Body of pancreas (tissue), 4 donors: ENCODE measurements around the gene MSH6. TPM values are rescaled to one million over a fixed set of nuclear protein-coding genes. Genes with fewer than 3 reads are reported as not detected.
A peak's percentile ranks its signal among the peaks of the same experiment; 100 is the strongest.

ENCODE experiments used
- ATAC-seq: fragments of 150-250 bp; one replicate; pipeline ENCODE4 v1.9.1; 2016
- DNase-seq, 4 donors: peaks; one replicate each; pipeline ENCODE4 v3.0.0-alpha.2; 2019
- H3K27ac ChIP-seq, 4 donors: fragments of 200-600 bp; sonication (generic); 1 replicate in 3 of 4; 2 replicates in 1 of 4; pipeline versions ENCODE4 v1.5.1 to v1.6.1; 2016 to 2019; ENCODE audit warnings: mild to moderate bottlenecking in 1 of 4, mixed read lengths in 1 of 4, moderate library complexity in 1 of 4
- H3K27me3 ChIP-seq, 2 donors: fragments of 200-600 bp; sonication (generic); one replicate each; pipeline ENCODE4 v1.6.0; 2016; ENCODE audit warnings: mild to moderate bottlenecking in 1 of 2
- H3K36me3 ChIP-seq, 2 donors: fragments of 200-600 bp; sonication (generic); replicated peaks in 1 of 2; 2 replicates each; pipeline ENCODE4 v1.5.1; 2016; ENCODE audit warnings: low read depth in 2 of 2; ENCODE audit not compliant: insufficient read depth in 1 of 2
- H3K4me1 ChIP-seq: fragments of 200-600 bp; sonication (generic); one replicate; pipeline ENCODE4 v1.6.0; 2016
- H3K4me3 ChIP-seq, 2 donors: fragments of 200-600 bp; sonication (generic); 1 replicate in 1 of 2; 2 replicates in 1 of 2; pipeline ENCODE4 v1.5.1; 2016 to 2019
- H3K9me3 ChIP-seq, 3 donors: fragments of 200-600 bp; sonication (generic); 1 replicate in 2 of 3; 2 replicates in 1 of 3; pipeline ENCODE4 v1.5.1; 2016
- POLR2A ChIP-seq, 3 donors: fragments of 450-650 bp; IDR thresholded peaks; one replicate each; pipeline ENCODE4 v1.6.1; 2016; ENCODE audit warnings: antibody characterized with exemption in 3 of 3, mild to moderate bottlenecking in 2 of 3
- WGBS, 2 donors: methylation state at CpG; one replicate each; pipeline ENCODE4 v1.1.5; 2017; 5-methylcytosine and 5-hydroxymethylcytosine counted together
- intact Hi-C: fragments of 100-400 bp; cut with DNase I; formaldehyde crosslinking; loops from one replicate; pipeline ENCODE4 v1.15.1; 2023
- total RNA-seq, 2 donors: library from RNA; depleted of rRNA; stranded (reverse); fragments of >200 nt; gene quantifications; one replicate each; pipeline ENCODE4 v1.1.0, GENCODE V29; 2016
- TF ChIP-seq, protein P1 (sequence below), 7 experiments: fragments of 450-650 bp in 4 of 7; fragments of 200-600 bp in 3 of 7; sonication (generic) in 3 of 7; IDR thresholded peaks; one replicate each; pipeline ENCODE4 v1.5.1; 2016 to 2019; ENCODE audit warnings: antibody characterized with exemption in 7 of 7

Gene MSH6
- total RNA-seq, 2 donors from 2014 or later, result 12.2 to 15.8 TPM

DNA sequence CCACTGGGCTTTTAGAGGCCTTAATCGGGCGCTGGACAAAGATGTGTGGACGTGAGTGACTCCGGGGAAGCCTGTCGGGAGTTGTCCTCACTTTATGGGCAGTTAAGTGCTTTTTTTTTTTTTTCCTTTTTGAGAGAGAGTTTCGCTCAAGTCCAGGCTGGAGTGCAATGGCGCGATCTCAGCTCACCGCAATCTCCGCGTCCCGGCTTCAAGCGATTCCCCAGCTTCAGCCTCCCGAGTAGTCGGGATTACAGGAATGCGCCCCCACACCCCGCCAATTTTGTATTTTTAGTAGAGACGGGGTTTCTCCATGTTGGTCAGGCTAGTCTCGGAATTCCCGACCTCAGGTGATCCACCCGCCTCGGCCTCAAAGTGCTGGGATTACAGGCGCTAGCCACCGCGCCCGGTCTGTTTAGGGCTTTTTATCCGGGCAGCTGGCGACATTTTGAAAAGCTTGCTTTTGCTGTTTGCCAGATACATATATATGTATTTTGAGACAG is 1.5 kb downstream of the MSH6 start:
- ATAC-seq (no peak), DNase-seq (no peak)
- intact Hi-C loops, result no loop called here
- WGBS, 2 donors, result 44 to 52% methylated on average over 26 to 28 of the region's 28 CpGs
- Histone ChIP-seq H3K4me1 (peaks cover 23% of the 10 kb centered on the region), H3K27ac (peak overlapping the region; percentile 92 to 97 (median 94)), H3K4me3 (peak overlapping the region in 1 of 2 donors; percentile 77), H3K27me3 (no peaks in the 10 kb centered on the region), H3K9me3 (no peaks in the 10 kb centered on the region), H3K36me3 (no peaks in the 10 kb centered on the region)
- no peak for TF ChIP-seq POLR2A (IDR thresholded peaks at IDR 0.05)
- TF ChIP-seq, protein P1, sequence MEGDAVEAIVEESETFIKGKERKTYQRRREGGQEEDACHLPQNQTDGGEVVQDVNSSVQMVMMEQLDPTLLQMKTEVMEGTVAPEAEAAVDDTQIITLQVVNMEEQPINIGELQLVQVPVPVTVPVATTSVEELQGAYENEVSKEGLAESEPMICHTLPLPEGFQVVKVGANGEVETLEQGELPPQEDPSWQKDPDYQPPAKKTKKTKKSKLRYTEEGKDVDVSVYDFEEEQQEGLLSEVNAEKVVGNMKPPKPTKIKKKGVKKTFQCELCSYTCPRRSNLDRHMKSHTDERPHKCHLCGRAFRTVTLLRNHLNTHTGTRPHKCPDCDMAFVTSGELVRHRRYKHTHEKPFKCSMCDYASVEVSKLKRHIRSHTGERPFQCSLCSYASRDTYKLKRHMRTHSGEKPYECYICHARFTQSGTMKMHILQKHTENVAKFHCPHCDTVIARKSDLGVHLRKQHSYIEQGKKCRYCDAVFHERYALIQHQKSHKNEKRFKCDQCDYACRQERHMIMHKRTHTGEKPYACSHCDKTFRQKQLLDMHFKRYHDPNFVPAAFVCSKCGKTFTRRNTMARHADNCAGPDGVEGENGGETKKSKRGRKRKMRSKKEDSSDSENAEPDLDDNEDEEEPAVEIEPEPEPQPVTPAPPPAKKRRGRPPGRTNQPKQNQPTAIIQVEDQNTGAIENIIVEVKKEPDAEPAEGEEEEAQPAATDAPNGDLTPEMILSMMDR (IDR thresholded peaks at IDR 0.05), result no peak

DNA sequence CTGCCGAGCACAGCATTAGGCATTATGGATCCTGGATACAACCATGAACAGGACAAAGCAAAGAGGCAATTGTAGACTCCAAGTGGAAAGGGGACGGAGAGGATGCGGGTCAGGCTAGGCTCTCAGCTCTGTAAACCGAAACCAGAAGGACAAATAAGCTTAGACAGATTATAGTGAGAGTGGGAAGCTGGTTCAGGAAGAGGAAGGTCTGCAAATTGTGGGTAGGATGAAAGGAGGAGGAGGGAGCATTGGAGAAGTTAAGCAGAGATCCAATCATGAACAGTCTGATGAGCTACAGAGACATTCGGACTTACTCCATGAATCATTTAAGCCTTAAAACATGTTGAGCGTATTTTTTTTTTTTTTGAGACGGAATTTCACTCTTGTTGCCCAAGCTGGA is 3.0 kb downstream of the MSH6 start:
- Histone ChIP-seq H3K27ac (no peak overlapping the region), H3K4me3 (no peak overlapping the region), H3K4me1 (peaks cover 39% of the 10 kb centered on the region), H3K9me3 (no peaks in the 10 kb centered on the region), H3K27me3 (no peaks in the 10 kb centered on the region), H3K36me3 (no peaks in the 10 kb centered on the region)
- TF ChIP-seq, protein P1 (IDR thresholded peaks at IDR 0.05), result no peak
- no peak for TF ChIP-seq POLR2A (IDR thresholded peaks at IDR 0.05)
- ATAC-seq, result no peak
- WGBS, 2 donors, result 65 to 88% methylated on average over 7 of the region's 7 CpGs
- intact Hi-C loops, result no loop called here
- no peak for DNase-seq

DNA sequence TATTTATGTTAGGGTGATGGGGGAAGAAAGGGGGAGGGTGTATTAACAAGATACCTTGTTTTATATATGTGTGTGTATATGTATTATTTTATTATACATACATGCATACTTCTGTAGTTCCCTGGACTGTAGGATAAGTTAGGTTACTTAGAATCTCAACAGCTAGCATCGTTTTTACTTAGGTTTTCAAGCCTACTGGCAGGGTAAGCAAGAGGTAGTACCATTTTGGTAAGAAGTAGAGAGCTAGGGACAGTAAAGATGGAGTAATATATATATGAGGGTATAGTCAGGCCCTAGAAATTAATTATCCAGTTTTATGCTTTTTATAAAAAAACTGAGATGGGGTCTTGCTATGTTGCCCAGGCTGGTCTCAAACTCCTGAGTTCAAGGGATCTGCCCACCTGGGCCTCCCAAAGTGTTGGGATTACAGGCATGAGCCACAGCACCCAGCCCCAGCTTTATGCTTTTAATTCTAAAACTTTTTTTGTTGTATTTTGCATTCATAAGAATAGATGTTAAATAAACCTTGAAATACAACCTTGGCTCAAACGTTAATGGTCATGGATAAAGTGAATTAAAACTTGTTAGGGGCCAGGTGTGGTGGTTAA is 13.2 kb downstream of the MSH6 start:
- no peak for ATAC-seq
- intact Hi-C loops, result no loop called here
- 79 to 88% methylated on average over 2 of the region's 2 CpGs for WGBS, 2 donors
- H3K9me3 ChIP-seq, result no peaks in the 10 kb centered on the region
- H3K36me3 ChIP-seq, result peaks cover 0 to 16% of the 10 kb centered on the region in 2 donors
- TF ChIP-seq, protein P1 (IDR thresholded peaks at IDR 0.05), result no peak
- no peak for TF ChIP-seq POLR2A (IDR thresholded peaks at IDR 0.05)
- H3K4me3 ChIP-seq, result no peak overlapping the region
- no peak overlapping the region for H3K27ac ChIP-seq
- H3K27me3 ChIP-seq, result no peaks in the 10 kb centered on the region
- H3K4me1 ChIP-seq, result peaks cover 3% of the 10 kb centered on the region
- no peak for DNase-seq

DNA sequence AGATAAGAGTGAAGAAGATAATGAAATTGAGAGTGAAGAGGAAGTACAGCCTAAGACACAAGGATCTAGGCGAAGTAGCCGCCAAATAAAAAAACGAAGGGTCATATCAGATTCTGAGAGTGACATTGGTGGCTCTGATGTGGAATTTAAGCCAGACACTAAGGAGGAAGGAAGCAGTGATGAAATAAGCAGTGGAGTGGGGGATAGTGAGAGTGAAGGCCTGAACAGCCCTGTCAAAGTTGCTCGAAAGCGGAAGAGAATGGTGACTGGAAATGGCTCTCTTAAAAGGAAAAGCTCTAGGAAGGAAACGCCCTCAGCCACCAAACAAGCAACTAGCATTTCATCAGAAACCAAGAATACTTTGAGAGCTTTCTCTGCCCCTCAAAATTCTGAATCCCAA is 15.7 kb downstream of the MSH6 start:
- Histone ChIP-seq H3K9me3 (no peaks in the 10 kb centered on the region), H3K36me3 (peaks cover 0 to 26% of the 10 kb centered on the region in 2 donors), H3K4me1 (no peaks in the 10 kb centered on the region), H3K27me3 (no peaks in the 10 kb centered on the region), H3K27ac (peak overlapping the region in 1 of 4 donors; percentile 20), H3K4me3 (no peak overlapping the region)
- DNase-seq (no peak), ATAC-seq (no peak)
- intact Hi-C loops, result no loop called here
- no peak for TF ChIP-seq POLR2A (IDR thresholded peaks at IDR 0.05)
- TF ChIP-seq, protein P1 (IDR thresholded peaks at IDR 0.05), result no peak
- 64 to 90% methylated on average over 6 of the region's 6 CpGs for WGBS, 2 donors
